Activated CD8-positive, alpha-beta memory T cell treated with anti-CD3 and anti-CD28 coated beads for 1 hour (primary cell): ENCODE results near the gene EFNA1.
"Not testable (repeated sequence)": the region's sequence is repeated elsewhere in the genome, so short reads cannot be mapped to it uniquely, and the experiment has no call there.

Experiments
- DNase-seq, 2 donors: peaks; one replicate each; pipeline ENCODE4 v3.0.0-alpha.2; 2020; ENCODE audit warnings: low read depth in 1 of 2; ENCODE audit errors: extremely low read depth in 1 of 2

EFNA1 gene

DNA sequence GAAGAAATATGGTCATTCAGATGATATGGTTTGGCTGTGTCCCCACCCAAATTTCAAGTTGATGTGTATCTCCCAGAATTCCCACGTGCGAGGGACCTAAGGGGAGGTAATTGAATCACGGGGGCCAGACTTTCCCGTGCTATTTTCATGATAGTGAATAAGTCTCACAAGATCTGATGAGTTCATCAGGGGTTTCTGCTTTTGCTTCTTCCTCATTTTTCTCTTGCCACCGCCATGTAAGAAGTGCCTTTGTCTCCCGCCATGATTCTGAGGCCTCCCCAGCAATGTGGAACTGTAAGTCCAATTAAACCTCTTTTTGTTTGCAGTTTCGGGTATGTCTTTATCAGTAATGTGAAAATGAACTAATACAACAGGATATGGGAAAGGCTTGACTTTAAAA lies 14.1 kb downstream of the EFNA1 start:
- no peak for DNase-seq

DNA sequence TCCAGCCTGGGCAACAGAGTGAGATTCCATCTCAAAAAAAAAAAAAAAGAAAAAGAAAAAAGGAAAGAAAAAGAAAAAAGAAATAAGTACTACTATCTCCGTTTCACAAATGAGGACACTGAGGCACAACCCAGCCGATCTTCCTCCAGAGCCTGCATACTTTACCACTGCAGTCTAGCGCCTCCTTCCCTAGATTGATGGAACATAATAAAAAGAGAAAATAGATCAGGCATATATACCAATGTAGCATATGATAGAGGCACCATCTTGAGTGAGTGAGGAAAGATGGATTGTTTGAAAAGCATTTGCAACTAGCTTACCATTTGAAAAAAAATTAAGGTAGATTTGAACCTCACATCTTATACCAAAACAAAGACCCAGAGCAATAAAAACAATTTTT lies 17.8 kb downstream of the EFNA1 start:
- no peak for DNase-seq

DNA sequence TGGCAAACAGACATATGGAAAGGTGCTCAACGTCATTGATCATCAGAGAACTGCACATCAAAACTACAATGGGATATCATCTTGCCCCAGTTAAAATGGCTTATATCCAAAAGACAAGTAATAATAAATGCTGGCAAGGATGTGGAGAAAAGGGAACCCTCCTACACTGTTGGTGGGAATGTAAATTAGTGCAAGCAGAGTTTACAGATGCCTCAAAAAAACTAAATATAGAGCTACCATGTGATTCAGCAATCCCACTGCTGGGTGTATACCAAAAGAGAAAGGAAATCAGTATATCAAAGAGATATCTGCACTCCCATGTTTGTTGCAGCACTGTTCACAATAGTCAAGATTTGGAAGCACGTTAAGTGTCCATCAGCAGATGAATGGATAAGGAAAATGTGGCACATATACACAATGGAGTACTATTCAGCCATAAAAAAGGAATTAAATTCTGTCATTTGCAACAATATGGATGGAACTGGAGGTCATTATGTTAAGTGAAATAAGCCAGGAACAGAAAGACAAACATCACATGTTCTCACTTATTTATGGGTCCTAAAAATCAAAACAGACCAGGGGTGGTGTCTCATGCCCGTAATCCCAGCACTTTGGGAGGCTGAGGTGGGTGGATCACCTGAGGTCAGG lies 28.4 kb downstream of the EFNA1 start:
- not testable (repeated sequence) for DNase-seq

GRCh38 chr1:155158991-155159390 lies 31.3 kb downstream of the EFNA1 start:
- DNase-seq: no peak

- no peak for DNase-seq
Observed at GRCh38 chr1:155160128-155160527, 32.5 kb downstream of the EFNA1 start.

- not testable (repeated sequence) for DNase-seq
Observed at GRCh38 chr1:155162631-155163030, 35.0 kb downstream of the EFNA1 start.

DNA sequence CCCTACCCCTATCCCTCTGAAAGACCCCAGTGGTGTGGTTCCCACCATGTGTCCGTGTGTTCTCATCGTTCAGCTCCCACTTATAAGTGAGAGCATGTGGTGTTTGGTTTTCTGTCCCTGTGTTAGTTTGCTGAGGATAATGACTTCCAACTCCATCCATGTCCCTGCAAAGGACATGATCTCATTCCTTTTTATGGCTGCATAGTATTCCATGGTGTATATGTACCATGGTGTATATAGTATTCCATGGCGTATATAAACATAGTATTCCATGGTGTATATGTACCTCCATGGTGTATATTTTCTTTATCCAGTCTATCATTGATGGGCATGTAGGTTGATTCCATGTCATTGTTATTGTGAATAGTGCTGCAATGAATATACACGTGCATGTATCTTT lies 36.1 kb downstream of the EFNA1 start:
- not testable (repeated sequence) for DNase-seq

- DNase-seq: not testable (repeated sequence)
Observed at GRCh38 chr1:155164625-155165024, 36.9 kb downstream of the EFNA1 start.

- DNase-seq: no peak
Observed at GRCh38 chr1:155166051-155166470, 38.4 kb downstream of the EFNA1 start.

DNA sequence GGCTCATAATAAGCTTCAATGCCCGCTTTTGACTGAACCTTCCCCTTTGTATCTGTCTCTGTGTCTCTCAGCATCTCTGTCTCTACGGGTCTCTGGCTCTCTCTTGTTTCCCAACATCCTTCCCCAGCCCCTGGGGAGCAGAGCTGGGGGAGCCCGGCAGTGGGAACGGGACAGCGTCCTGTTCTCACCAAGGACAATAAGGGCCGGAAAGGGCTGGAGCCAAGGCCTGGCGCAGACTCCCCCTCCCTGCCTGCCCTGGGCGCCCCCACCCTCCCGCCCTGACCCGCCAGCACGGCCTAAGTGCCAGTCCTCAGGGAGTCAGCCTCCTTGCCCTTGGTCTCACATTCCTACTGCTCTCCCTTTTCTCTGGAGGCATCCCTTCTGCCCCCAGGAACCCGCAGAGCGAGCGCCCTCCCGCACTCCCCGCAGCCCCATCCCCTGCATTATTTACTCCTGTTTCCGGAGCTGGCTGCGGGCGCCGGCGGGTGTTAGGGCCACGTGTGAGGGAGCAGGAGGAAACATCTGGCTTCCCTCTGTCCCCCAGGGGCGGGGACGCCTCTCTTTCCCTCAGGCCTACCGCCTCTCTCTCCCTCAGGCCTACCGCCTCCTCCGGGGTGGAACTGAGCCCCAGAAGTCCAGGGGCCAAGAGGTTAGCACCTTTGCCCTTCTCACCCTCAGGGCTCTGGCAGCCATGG lies 38.9 kb downstream of the EFNA1 start:
- no peak for DNase-seq

DNA sequence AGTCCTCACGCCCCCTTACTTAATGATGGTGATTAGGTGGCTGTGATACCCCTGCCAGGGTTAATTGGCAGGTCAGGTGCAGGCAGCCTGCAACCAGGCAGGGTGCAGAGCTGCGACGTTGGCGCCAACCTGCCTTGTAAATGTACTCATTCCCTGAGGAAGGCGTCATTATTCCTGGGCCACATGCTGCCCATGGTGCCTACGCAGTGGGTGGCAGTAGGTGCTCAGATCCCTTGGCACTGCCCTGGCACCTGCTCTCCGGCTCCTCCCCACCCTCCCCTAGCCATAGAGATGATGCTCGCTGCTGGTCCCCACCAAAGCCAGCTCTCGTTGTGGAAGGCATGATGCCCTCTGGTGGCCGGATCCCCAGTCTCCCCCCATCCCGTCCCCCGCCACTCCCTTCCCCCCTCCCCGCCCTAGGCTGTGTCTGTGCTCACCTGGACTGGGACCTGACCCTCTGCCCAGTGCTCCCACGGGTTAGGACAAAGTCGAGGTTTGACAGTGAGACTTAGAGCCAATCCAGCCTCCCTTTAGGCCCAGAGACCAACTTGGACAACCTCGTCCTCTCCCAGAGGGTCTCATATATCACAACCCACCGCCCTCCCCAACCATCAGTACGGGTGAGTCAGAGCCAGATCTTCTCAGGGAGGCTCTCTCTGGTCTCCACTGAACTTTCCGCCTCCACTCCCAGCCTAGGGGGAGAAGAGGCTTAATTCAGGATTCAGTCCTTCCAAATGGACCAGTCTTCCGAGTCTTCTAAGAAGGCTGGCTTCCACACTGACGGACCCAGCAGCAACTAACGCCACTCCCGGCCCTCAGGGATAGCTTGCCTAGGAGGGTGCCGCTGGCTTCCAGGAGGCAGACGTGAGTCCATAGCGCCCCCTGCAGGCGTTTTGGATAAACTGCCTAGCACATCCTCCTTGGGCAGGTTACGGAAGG lies 39.8 kb downstream of the EFNA1 start:
- peak; percentile 64 to 79 for DNase-seq

GRCh38 chr1:155168105-155168445 lies 40.4 kb downstream of the EFNA1 start:
- not testable (repeated sequence) for DNase-seq

DNA sequence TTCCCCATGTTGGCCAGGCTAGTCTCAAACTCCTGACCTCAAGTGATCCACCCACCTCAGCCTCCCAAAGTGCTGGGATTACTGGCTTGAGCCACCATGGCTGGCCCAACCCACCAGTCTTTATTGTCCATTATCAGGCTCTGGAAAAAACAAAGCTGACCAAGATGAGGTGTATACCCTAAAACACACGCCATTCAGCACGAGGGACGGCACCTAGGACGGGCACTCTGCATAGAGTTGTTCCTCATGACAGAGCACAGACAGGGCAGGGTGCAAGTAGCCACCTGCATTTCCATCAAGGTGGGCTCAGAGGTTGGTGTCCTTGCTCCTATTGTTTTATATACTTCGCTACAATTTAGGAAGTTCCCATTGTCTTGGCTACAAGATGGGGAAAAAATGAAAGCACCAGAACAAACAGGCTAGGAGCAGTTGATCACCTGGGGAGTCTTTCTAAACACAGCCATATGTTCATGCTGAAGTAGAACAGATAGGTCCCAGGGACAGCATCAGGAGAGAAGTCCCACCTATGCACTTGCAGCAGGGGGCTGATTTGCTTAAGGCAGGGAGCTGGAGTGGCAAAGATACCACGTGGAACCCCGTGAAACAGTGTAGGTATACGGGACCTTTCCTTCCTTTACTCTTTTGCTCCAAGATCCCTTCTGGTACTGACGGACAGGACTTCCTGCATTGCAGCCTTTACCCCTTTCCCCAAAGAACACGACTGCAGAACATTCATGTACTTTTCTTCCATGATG lies 41.0 kb downstream of the EFNA1 start:
- no peak for DNase-seq

GRCh38 chr1:155169541-155169940 lies 41.9 kb downstream of the EFNA1 start:
- DNase-seq: no peak

DNA sequence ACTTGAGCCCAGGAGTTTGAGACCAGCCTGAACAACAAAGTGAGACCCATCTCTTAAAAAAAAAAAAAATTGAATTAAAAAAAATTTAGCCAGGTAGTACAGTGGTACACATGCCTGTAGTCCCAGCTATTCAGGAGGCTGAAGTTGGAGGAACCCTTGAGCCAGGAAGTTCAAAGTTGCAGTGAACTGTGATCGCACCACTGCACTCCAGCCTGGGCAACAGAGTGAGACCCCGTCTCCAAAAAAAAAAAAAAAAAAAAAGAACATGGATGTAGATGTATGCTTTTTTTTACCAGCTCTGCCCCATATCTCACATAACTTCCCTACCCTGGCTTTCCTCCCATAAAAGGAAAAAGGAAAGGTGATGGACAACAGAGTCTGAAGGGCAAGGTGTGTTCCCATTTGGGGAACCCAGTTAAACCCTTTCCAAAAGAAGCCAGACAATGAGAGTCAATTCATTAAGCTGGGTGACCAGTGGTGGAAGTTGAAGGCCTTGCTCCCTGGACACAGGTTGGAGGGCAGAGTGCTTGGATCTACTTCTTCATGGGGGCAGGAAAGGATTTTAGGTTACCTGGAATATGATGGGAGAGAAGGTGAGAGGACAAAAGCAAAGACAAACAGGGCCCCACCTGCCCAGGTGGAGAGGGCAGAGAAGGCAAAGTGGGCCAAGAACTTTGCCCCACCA lies 42.6 kb downstream of the EFNA1 start:
- no peak for DNase-seq

DNA sequence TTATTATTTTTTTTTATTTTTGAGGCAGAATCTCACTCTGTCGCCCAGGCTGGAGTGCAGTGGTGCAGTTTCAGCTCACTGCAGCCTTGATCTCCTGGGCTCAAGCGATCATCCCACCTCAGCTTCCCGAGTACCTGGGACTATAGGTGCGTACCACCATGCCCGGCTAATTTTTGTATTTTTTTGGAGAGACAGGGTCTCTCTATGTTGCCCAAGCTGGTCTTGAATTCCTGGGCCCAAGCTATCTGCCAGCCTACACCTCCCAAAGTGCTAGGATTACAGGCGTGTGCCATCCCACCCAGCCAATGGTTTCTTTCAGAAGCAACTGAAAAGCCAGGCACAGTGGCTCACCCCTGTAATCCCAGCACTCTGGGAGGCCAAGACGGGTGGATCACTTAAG lies 43.1 kb downstream of the EFNA1 start:
- no peak for DNase-seq

- no peak for DNase-seq
Observed at GRCh38 chr1:155171836-155172731, 44.4 kb downstream of the EFNA1 start.

DNA sequence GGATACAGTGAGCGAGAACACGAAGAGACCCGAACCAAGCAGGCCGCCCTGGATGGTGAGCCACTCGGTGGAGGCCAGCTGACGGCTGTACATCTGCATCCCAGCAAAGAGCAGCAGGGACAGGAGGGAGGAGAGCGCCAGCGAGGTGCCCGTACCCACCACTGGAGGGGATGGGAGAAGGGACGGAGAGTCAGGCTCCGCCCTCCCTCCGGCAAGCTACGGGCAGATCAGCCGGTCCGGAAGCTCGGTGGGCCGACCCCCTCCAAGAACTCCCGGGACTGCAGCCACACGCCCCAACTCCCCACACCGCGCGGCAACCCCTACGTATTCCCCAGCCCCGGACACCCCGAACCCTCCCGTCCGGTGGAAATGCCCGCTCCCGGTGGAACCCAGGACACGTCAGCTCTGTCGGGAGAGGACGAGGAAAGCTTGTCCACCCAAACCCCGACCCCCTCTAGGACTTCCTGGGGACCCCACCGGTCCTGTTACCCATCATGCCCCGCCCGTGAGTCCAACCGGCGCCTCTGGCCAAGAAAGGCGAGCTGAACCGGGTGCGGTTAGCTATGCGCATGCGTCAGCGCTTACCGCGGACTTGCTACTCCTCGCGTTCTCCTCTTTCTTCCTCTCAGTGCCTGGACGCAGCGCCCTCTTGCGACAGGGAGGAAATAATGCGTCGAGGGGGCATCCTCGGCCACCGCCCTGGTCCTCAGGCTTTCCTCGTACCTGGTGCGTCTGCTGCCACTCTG lies 45.2 kb downstream of the EFNA1 start, which contains the start of gene KRTCAP2:
KRTCAP2 (minus strand) TSS at position 573 of the 746 bp plus-strand sequence; CDS start at position 493, 80 bp downstream.
- DNase-seq: peak; percentile 88 to 91
